OCI-LY3 (cell line): ENCODE results near the gene ZNF311.

ENCODE experiments used
- EZH2phosphoT487 ChIP-seq: fragments of 200-600 bp; shearing (Covaris generic); IDR thresholded peaks from 2 replicates; pipeline ENCODE4 v1.6.1; 2018; ENCODE audit warnings: antibody characterized with exemption, mixed run types, low read depth
- TF ChIP-seq, protein P1 (sequence below): fragments of 200-600, 300-600 bp; sonication (generic); IDR thresholded peaks from 2 replicates; pipeline ENCODE4 v1.5.1; 2014; ENCODE audit warnings: antibody characterized with exemption, low read length, low read depth

DNA sequence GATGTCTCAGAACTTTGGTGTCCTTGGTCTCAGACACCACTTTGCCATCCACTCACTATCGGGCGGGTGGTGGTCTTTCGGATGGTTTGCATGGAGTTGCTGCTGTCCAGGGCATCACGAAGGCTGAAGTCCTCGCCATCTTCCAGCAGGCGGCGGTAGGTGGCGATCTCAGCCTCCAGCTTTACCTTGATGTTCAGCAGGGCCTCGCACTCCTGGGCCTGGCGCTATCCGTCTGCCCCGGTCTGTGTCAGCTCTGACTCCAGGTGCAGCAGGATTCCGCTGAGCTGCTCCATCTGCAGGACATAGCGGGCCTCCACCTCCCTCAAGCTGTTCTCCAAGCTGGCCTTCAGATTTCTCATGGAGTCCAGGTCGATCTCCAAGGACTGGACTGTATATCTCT is 36.0 kb downstream of the ZNF311 start:
- TF ChIP-seq, protein P1, sequence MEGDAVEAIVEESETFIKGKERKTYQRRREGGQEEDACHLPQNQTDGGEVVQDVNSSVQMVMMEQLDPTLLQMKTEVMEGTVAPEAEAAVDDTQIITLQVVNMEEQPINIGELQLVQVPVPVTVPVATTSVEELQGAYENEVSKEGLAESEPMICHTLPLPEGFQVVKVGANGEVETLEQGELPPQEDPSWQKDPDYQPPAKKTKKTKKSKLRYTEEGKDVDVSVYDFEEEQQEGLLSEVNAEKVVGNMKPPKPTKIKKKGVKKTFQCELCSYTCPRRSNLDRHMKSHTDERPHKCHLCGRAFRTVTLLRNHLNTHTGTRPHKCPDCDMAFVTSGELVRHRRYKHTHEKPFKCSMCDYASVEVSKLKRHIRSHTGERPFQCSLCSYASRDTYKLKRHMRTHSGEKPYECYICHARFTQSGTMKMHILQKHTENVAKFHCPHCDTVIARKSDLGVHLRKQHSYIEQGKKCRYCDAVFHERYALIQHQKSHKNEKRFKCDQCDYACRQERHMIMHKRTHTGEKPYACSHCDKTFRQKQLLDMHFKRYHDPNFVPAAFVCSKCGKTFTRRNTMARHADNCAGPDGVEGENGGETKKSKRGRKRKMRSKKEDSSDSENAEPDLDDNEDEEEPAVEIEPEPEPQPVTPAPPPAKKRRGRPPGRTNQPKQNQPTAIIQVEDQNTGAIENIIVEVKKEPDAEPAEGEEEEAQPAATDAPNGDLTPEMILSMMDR, result no peak
- TF ChIP-seq EZH2phosphoT487, result no peak
